ENCODE measurements around the gene IDH3B. TPM values are rescaled to one million over a fixed set of nuclear protein-coding genes. Genes with fewer than 3 reads are reported as not detected.

IDH3B gene
- total and polyA plus RNA-seq, 9 of the 15 experiments (the other 6 are each of a cell fraction or from before 2014, with no cell fraction given): 91.7 to 224 (median 155) TPM

- peak within 1 kb of the TSS; percentile 94 to 99 for H3K9ac ChIP-seq (ENCODE audit: insufficient read depth in 1 of 2, low read depth in 2 of 2, low read length in 2 of 2)
- ATAC-seq (peak; percentile 94), FAIRE-seq (peak; percentile 72), DNase-seq (ENCODE audit: extremely low read depth in 1 of 4, low spot score in 3 of 4) (peak; percentile 85 to 91 (median 88))
- CTCF ChIA-PET (ENCODE audit: low intra/inter-chr PET ratio): interaction anchor here (0.5 to 1.2 kb wide), 2 partner anchors 100 to 107 kb away, joined by 3 read pairs; no protein-coding TSS in a partner anchor
- H3K79me2 ChIP-seq (ENCODE audit: control insufficient read depth, insufficient read depth, low read length): peaks cover 60% of the 10 kb centered on the region
- H3K9me3 ChIP-seq (replicated peaks; ENCODE audit: control insufficient read depth, insufficient read depth, low read depth, low read length): no peaks in the 10 kb centered on the region
- peaks cover 15% of the 10 kb centered on the region for H3K9me1 ChIP-seq (ENCODE audit: control insufficient read depth, insufficient read depth, low read length)
- H3K4me2 ChIP-seq (ENCODE audit: insufficient read depth, low read length): peak within 1 kb of the TSS; percentile 97
- H2AFZ ChIP-seq (ENCODE audit: low read depth, low read length): peak within 1 kb of the TSS; percentile 45; the same call in 1 of the 2 replicates
- 0% methylated on average over 15 of the region's 101 CpGs for WGBS (ENCODE audit: insufficient coverage, low coverage, missing lambda C conversion rate)
- peak within 1 kb of the TSS; percentile 70 for H3K4me3 ChIP-seq
- peaks cover 19 to 22% of the 10 kb centered on the region in 2 experiments; a peak in 4 of 5 replicates for H3K4me1 ChIP-seq (replicated peaks in 1 of 2; ENCODE audit: control insufficient read depth in 2 of 2, insufficient read depth in 2 of 2, low read length in 2 of 2)
- peaks cover 44% of the 10 kb centered on the region for H3K36me3 ChIP-seq (ENCODE audit: control insufficient read depth, insufficient read depth, low read length)
- H3K27ac ChIP-seq (ENCODE audit: extremely low read depth, low read depth, low read length): peak within 1 kb of the TSS; percentile 94
- H4K20me1 ChIP-seq (replicated peaks; ENCODE audit: control insufficient read depth, insufficient read depth, low read length): peaks cover 30% of the 10 kb centered on the region
- in situ Hi-C loops (cut with MboI): no loop called here
- POLR2A ChIA-PET: interaction anchor here (0.6 to 4.1 kb wide), 19 partner anchors 10 to 337 kb away, joined by 3 to 46 read pairs (median 3); partner anchors contain the start of genes IDH3B and SNRPB
- TSS peak; percentile 79 for BruUV-seq (replicated peaks)
- H3K27me3 ChIP-seq (ENCODE audit: control insufficient read depth in 2 of 2, insufficient read depth in 2 of 2, low read length in 2 of 2): no peaks in the 10 kb centered on the region
- intact Hi-C loops (cut with micrococcal nuclease): loop anchor here (5.0 kb wide), 2 partner anchors 125 to 185 kb away; no protein-coding TSS in a partner anchor
- TF ChIP-seq, protein P1, sequence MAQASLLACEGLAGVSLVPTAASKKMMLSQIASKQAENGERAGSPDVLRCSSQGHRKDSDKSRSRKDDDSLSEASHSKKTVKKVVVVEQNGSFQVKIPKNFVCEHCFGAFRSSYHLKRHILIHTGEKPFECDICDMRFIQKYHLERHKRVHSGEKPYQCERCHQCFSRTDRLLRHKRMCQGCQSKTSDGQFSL (CRISPR knock-in tag; IDR thresholded peaks at IDR 0.05): no peak
- TF ChIP-seq, protein P1 (tag; IDR thresholded peaks at IDR 0.05): no peak
- TF ChIP-seq FOXM1 (IDR thresholded peaks at IDR 0.05; ENCODE audit: low read depth) (no peak), FOXM1 (CRISPR knock-in tag; IDR thresholded peaks at IDR 0.05; ENCODE audit: low read depth) (0 out of 2 replicates have a peak, but pooled peaks have one; percentile 61), RCOR1 (IDR thresholded peaks at IDR 0.05; ENCODE audit: borderline replicate concordance in 1 of 2, low read depth in 2 of 2, low read length in 2 of 2) (no peak), ZNF707 (CRISPR knock-in tag; conservative IDR thresholded peaks at IDR 0.05) (no peak), MEF2D (tag; conservative IDR thresholded peaks at IDR 0.05; ENCODE audit: low read depth) (no peak), MTF1 (CRISPR knock-in tag; IDR thresholded peaks at IDR 0.05; ENCODE audit: borderline replicate concordance) (no peak)
- TF ChIP-seq, protein P2, sequence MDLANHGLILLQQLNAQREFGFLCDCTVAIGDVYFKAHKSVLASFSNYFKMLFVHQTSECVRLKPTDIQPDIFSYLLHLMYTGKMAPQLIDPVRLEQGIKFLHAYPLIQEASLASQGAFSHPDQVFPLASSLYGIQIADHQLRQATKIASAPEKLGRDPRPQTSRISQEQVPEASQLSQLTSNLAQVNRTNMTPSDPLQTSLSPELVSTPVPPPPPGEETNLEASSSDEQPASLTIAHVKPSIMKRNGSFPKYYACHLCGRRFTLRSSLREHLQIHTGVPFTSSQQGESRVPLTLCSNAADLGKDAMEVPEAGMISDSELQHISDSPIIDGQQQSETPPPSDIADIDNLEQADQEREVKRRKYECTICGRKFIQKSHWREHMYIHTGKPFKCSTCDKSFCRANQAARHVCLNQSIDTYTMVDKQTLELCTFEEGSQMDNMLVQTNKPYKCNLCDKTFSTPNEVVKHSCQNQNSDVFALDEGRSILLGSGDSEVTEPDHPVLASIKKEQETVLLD (IDR thresholded peaks at IDR 0.05): 0 out of 2 replicates have a peak, but pooled peaks have one; percentile 49
Measured at GRCh38 chr20:2651772-2652723, 12.0 kb downstream of the IDH3B start, which contains the start of gene NOP56. Gene NOP56, plus strand, starts transcription at chr20:2652632. Its CDS starts 29 bp downstream, at chr20:2652661.

Measured in K562 (cell line).